NCI-H1092 (cell line): ENCODE measurements around the gene TBC1D1.
"Not testable (repeated sequence)": the region's sequence is repeated elsewhere in the genome, so short reads cannot be mapped to it uniquely, and the experiment has no call there.

ENCODE experiments used
- DNase-seq: peaks from one replicate; lab custom pipeline; 2025; lab: John Stamatoyannopoulos, UW

TBC1D1 gene

DNA sequence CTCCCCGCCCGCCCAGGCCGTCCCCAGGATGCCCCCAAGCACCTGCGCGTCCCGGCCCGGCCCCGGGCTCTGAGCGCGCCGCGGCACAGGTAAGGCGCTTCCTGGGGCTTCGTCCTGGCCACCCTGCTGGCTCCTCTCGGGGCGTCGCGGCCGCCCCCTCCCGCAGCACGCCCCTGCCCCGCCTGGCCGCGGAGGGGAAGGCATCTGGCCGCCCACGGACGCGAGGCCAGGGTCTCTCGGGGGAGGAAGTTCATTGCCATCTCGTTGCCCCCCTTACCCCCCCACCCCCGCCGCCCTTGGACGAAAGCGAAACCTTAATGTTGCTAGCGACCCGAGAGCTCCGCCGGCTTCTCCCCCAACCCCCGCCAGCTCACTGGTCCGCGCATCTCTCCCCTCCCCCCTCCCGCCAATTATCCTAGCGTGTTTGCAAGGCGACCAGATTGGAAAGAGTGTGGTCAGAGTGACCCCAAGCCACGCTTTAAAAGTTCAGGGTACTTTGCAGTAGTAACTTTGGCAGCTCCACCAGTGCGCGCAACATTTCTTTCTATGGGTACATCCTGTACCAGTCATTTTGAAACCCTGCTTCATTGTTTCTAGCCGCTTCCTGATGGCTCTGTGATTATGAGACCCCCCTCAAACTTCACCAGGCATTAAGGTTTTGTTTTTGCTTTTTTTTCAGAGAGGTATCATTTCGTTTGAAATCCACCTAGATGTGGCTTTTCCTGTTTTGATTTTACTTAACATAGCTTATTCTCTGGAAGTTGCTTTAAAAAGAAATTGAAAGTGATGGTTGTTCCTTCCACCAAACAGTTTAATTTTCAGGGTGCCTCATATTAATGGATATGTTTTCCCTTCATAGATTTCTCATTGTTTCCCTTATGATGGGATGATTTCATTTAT is 626 bp downstream of the TBC1D1 start:
- DNase-seq, result no peak

DNA sequence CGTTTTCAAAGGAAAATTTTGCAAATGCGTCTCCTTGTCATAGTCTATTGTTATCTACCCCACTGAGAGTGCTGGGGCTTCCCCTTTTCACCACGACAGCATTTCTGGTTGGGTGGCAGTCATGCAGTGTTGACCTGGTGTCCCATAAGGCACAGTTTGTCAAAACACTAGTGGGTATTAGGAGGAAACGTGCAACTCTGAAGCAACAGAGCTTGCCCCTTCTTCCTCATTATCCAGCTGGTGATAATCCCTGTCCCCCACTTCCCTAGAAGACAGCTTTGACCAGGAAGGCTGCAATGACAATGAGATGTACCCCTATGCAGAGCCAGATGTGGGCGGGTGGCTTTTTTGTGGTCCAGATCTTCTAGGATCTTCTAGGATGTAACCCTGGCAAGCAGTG is 1.8 kb downstream of the TBC1D1 start:
- no peak for DNase-seq

DNA sequence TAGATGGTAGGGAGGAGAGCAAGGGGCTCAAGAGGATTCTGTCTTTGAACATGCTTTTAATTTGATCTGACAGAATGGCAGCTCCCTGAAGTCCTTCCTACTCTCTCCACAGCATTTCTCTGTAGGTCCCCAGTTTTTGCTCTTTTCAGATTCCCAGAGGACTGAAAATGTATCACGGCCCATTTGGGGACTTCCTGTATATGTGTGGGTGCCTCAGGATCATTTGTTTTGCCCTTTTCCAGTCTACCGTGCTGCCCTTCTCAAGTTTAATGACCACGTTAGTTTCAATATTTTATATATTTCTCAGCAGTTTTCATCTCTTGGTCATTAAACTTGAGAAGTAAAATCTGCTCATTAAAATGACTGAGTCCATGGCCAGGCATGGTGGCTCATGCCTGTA is 2.3 kb downstream of the TBC1D1 start:
- DNase-seq, result no peak

DNA sequence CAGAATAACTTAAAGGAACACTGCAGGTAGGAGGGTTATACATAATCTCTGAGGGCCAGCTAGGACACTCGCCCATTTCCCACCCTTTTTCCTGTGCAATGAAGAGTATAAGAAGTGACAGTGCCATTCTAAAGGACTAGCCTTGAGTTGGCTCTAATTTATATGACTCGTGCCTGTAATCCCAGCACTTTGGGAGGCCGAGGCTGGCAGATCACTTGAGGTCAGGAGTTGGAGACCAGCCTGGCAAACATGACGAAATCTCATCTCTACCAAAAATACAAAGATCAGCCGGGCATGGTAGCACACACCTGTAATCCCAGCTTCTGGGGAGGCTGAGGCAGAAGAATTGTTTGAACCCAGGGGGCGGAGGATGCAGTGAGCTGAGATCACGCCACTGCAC is 4.4 kb downstream of the TBC1D1 start:
- no peak for DNase-seq

DNA sequence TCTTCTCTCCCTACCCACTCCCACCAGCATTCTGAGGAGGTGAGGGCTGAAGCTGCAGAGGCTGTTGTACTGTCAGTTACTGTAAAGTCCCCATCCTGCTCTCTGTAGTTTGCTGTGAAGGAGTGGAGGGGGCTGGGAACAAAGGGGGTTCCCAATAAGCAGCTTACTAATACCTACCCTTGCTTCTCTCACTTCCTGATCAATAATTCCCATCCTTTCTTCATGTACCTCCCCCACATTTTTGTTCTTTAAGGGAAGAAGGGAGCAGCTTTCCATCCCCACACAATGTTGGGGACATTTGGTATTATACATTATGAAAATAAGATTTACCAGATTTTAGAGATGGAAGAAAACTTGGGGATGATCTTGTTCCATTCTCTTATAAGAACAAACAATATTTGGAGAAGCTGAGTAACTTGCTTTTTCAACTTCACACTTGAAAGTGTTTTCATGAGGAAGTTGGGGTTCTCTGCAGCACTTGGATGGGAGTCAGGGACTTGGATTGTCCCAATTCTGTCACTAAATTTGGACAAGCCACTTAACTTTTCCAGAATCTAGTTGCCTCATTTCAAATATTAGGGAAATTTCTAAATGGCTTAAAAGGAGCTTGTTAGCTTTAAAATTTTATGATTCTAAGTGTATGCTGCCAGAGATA is 5.4 kb downstream of the TBC1D1 start:
- no peak for DNase-seq

DNA sequence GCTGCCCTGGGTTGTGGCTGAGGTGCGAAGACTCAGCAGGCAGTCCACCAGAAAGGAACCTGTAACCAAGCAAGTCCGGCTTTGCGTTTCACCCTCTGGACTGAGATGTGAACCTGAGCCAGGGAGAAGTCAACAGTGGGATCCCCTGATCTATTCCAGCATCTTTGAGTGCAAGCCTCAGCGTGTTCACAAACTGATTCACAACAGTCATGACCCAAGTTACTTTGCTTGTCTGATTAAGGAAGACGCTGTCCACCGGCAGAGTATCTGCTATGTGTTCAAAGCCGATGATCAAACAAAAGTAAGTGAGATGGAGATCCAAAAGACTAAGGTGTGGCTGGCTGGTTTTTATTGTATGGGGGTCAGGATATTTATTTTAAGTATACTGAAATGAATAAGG is 11.3 kb downstream of the TBC1D1 start:
- no peak for DNase-seq

DNA sequence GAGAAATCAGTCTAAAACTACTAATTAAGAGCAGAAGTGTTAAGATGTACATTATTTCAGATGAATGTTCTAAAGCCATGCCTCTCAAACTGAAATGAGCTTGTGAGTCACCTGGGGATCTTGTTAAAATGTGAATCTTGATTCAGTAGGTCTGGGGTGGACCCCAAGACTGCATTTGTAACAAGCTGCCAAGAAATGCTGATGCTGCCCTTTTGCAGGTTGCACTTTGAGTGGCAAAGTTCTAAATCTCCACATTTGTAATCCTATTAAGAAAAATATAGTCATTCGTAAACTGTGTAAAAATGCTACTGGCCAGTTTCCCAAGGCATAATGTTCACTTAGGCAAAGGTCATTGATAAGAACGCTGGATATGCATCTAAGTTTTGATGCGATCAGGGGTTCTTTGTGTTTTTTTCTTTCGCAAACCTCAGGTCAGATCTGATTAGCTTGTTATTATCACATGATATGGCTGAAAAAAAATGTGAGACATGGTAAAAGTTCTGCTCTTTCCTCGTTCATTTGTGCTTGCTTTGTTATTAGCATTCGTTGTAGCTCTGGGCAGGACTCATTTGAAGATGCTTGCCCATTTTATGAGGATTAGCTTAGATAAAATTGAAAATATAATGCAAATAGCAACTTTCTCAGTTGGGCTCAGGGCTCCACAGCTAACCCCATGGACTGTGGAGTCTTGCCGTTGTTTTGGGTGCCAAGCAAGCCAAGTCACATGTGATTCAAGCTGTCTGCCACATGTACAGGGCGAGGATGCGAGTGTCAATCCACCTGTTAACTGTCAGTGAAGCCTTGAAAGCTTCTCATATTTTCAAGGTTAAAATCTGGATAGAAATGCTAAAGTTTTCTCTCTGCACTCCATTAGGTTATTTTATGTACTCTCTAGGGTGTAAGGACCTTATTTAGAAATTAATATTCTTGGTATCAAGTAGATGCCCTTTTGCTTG is 12.1 kb downstream of the TBC1D1 start:
- no peak for DNase-seq

DNA sequence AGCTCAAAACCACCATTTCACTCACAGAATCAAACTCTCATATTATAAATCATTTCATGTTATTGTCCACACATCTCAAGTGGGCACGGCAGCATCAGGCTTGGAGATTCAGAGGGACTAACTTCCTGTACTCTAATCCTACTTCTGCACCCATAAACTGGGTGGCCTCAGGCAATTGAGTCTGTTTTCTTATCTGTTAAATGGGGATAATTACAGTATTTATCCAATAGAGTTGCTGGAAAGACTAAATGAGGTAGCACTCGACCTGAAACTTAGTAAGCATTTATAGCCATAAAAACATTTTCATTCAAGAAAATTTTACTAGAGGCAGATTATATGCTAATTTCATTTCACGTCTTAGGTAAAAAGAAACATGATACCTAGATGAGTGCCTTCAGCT is 13.0 kb downstream of the TBC1D1 start:
- no peak for DNase-seq

DNA sequence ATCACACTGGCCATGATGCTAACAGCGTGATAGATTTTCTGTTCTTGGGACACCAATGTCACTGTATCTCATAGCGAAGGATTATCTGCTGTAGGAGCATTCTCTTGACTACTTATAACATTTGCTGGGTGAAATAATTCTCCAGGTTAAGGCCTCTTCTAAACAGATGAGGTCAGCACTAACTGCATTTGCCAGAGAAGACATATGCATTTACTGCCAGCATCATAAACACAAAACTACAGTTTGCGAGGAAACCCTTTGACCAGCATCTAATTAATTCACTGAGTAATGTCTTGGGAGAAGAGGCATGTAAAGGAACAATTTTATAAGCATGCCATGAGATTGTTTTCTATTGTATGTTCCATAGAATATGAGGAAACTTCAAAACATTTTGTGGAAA is 13.9 kb downstream of the TBC1D1 start:
- DNase-seq, result no peak

DNA sequence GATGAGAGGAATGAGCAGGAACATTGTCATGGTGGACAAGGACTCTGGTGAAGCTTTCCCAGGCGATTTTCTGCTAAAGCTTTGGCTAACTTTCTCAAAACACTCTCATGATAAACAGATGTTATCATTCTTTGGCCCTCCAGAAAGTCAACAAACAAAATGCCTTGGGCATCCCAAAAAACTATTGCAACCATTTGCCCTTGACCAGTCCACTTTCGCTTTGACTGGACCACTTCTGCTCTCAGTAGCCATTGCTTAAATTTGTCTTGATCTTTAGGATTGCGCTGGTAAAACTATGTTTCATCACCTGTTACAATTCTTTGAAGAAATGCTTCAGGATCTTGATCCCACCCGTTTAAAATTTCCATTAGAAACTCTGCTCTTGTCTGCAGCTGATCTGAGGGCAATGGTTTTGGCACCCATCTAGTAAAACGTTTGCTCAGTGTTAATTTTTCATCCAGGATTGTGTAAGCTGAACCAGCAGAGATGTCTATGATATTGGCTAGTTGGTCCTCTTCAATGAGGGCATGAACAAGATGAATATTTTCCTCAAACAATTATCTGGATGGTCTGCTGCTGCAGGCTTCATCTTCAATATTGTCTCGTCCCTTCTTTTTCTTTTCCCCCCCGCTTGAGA is 14.8 kb downstream of the TBC1D1 start:
- DNase-seq, result no peak

DNA sequence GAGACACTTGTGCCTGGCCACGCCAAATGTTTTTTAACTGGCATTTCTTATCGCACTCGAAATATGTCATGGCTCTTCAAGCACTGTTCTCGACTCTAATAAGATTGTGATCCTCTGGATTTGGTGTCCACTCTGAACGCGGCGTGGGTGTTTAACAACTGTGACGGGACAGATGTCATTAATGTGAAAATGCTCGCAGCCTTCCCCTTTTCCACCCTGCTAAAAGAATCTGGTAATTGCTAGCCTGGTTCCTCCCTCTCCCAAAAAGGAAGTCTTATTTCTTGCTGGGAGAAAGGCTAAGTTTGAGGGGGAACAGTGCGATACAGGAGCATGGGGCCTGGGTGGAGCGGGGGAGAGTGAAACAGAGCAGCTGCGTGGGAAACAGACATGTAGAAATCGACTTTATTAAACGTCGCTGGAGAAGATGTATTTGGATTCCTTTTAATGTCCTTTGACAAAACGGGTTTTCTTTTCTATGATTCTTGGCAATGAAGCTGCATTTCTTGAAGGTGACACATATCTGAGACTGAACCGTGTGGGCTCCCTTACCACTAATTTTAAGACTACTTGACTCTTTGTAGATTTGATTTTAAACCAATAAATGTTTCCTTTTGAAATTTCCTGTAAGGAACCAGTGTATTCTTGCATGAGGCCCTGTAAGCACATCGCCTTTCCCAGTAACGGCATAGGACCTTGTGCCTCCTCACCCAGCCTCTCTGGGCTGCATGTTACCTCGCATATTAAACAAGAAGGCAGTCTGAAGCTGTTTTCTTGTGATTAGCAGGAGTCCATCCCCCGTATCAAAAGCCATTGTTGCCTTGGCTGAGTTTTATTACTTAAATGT is 17.8 kb downstream of the TBC1D1 start:
- no peak for DNase-seq

DNA sequence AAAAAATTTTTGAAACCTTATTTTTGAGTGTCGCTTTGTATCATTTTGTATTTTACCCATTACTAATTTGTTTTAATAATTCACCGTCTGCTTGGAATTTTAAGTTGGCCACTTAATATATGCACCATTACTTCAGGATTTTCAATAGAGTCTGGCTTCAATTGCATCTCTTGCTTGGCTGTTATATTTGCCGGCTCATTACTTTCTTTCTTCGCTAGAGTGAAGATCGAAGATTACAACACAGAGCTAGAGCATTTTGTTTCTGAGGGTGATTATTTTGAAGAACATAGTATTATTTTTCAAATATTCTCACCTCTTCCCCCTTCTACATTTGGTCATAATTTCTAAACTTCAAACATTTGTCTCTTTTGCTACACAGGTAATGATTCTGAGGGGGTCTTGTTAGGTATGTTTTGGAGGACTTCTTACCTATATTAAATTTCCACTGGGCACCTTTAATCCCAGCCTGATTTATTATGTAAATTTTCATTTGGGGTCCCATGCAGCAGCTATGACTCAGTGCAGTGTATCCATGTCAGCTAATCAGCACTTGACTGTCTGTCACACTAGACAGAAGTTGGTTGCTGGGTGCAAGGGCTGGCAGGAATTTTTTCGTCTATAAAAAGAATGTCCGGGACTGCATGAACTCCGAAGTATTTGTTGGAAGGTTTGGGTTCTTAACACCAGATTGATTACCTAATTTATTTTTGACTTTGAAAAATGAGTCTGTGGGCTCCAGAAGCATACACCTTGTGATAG is 18.6 kb downstream of the TBC1D1 start:
- DNase-seq, result no peak

DNA sequence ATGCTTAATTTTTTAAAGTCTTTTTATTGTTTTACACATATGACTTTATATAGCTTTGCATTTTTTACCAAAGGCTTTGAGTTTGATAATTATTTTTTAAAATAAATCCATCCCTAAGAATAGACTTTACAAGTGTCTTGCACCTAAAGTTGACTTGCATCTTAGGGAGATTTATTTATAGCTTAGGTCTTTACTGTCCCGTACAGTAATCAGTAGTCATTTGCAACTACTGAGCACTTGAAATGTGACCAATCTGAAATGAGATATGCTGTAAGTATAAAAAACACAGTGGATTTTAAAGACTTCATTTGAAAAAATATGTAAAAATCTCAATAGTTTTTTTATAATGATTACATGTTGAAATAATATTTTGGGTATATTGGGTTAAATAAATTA is 19.2 kb downstream of the TBC1D1 start:
- DNase-seq, result no peak

DNA sequence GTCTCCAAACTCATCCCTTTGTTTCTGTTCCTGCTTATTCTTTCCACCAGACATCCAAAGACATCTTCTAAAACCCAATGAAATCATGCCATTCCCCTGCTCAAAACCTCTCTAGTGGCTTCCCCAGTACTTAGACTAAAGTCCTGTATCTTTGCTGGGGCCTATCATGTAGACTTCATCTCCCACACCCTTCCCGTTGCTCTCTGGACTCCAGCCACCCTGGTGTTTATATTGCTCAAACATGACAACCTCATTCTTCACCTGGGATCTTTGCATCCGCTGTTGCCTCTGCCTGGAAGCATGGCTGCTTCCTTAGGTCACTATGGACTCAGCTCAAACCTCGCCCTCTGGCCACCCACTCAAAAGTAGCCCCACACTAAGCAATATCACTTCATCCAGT is 23.7 kb downstream of the TBC1D1 start:
- DNase-seq, result no peak

DNA sequence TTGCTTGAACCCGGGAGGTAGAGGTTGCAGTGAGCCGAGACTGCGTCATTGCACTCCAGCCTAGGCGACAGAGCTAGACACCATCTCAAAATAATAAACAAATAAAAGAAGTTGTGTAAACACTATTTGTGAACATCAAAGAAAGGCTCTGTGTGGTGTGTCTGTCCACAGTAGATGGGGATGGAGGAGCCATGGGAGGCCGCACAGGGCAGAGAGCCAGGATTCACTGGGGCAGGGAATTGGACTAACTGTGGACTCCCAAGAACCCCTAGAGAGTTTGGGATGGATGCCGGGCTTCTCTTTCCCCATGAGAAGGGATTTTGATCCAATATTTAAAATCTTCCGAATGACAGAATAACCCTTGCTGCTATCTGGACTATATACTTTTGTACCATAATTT is 26.5 kb downstream of the TBC1D1 start:
- DNase-seq, result no peak

DNA sequence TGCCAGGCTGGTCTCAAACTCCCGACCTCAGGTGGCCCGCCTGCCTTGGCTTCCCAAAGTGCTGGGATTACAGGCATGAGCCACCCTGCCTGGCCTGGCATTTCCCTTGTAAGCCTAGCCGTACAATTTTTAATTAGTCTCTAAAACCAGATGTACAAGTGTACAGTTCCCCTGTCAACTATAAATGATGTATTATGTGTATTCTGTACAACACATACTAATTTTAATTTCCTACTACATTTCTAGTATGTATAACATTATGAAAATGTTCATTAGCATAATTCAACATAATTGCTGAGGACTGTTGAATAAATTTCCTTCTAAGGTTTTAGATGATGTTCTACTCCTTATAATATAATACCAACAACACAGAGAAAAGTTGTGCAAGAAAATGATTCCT is 27.8 kb downstream of the TBC1D1 start:
- no peak for DNase-seq

DNA sequence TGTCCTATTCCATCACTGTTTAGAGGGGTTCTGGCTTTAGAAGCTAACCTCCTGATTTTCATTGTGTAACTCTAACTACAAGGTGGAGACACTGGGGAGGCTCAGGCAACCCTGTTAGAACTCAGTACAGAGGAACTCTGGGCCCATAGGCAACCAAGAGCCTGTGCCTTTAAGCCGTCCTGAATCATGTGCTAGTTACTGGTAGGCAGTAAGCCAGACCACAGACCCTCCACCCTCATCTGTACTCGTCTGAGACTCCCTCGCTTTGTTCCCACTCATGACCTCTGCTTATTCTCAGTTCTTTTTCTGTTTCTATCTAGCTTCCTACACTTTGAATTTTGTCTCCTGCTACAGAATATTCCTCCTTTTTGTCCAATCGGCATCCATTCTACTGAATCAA is 31.4 kb downstream of the TBC1D1 start:
- DNase-seq, result no peak

DNA sequence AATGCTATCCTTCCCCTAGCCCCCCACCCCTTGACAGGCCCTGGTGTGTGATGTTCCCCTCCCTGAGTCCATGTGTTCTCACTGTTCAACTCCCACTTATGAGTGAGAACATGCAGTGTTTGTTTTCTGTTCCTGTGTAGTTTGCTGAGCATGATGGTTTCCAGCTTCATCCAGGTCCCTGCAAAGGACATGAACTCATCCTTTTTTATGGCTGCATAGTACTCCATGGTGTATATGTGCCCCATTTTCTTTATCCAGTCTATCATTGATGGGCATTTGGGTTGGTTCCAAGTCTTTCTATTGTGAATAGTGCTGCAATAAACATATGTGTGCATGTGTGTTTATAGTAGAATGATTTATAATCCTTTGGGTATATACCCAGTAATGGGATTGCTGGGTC is 32.2 kb downstream of the TBC1D1 start:
- not testable (repeated sequence) for DNase-seq

DNA sequence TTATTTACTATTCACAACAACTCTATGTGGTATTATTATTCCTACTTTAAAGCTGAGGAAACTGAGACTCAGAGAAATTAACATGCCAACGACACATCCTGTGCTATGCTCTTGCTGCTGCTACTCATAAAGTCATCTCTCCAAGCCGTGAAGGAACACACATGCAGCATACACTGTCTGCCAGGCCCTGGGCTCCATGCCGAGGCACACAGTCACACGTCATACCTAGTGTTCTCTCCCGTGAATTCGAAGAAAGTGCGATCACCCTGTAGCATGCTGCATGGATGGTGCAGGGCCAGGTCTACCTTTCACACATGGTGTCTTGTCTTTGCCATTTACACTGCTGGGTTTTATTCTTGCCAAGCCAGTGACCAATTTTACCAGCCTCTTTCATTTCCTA is 34.1 kb downstream of the TBC1D1 start:
- no peak for DNase-seq

DNA sequence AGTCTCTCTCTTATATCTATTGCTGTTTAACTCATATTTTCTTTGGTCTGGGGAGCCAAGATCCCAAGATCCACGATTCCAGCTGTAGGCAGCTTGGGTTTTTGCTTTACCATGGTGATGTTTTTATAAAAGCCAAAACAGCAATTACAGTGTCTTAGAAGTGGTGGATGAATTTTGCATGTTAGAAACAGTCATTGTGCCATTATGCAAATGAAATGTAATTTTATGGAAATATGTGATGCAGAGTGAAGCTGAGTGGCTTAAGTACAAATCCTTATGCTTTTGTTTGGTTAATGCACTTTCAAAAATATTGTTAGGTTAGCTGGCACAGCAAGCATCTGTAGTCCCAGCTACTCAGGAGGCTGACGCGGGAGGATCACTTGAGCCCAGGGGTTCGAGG is 36.5 kb downstream of the TBC1D1 start:
- DNase-seq, result no peak
